Fibroblast of skin of abdomen (primary cell): ENCODE data around the gene ME3.

Source experiments
- DNase-seq: peaks from one replicate; pipeline ENCODE4 v3.0.0-alpha.2; 2013

The ME3 gene

DNA sequence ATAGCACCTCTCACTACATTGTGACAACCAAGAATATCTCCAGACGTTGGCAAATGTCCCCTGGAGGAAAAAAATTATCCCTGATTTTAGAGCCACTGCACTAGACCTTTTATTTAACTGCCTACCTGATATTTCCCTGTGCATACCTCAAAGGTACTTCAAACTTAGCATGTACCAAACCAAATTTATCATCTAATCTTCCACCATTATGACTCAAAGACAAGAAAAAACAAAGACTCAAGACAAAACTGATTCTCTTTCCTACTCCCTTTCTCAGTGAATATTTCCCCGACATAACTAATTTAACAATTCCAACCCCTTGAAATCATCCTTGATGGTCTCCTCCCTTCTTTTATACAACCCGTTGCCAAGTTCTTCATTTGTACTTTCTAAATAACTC lies 161.7 kb downstream of the ME3 start:
- DNase-seq, result no peak

- DNase-seq, result no peak
These were observed 162.3 kb downstream of the ME3 start for GRCh38 chr11:86510097-86510496.

DNA sequence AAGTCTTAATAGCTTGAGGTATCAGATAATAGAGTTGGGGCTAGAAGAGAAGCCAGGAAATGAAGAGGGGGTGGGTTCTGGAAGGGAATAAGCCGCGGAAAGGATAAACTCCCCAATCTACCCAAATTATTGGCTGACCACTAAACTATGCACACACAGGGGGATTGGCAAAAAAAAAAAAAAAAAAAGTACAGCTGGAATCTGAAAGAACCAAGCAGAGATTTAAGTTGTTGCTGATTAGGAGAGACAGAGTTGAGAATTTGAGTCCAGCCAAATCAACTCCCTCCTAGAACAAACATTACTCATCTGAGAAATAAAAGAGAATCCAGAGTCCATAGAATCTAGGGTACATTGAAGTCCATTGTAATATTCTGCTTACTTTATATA lies 162.8 kb downstream of the ME3 start:
- peak; percentile 29 for DNase-seq

GRCh38 chr11:86508604-86509587 lies 163.5 kb downstream of the ME3 start:
- peak; percentile 39 for DNase-seq

- no peak for DNase-seq
These were observed 165.1 kb downstream of the ME3 start for GRCh38 chr11:86507249-86507845.

GRCh38 chr11:86506235-86506634 lies 166.2 kb downstream of the ME3 start:
- no peak for DNase-seq

- DNase-seq, result no peak
These were observed 169.3 kb downstream of the ME3 start for GRCh38 chr11:86503131-86503530.

- DNase-seq, result no peak
These were observed 170.2 kb downstream of the ME3 start for GRCh38 chr11:86502137-86502642.

DNA sequence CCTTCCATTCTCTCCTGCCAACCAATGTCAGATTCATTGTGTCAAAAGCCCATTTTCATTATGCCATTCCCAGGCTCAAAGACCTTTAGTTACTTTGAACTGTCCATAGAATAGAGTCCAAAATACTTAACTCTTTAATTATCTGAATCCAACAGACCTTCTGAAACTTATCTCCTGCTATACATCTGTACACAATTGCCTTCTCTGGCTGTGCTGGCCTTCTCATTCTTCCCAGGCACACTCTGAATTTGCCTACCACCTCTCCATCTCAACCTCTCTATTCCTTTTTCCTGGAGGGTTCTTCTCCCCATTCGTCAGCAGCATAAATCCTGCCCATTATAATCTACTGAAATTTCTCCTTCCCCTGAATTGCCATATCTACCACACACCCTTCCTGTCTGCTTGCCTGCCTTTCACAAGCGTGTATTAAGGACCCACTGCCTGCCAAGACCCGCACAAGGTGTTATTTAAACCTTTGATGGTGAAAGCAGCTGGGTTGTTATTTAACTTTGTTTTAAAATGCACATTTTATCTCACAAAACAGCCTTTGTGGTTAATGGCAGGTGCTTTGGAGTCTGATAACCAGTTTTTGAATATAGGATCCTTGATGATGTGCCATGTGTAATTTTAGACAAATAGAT lies 171.8 kb downstream of the ME3 start:
- DNase-seq, result no peak

DNA sequence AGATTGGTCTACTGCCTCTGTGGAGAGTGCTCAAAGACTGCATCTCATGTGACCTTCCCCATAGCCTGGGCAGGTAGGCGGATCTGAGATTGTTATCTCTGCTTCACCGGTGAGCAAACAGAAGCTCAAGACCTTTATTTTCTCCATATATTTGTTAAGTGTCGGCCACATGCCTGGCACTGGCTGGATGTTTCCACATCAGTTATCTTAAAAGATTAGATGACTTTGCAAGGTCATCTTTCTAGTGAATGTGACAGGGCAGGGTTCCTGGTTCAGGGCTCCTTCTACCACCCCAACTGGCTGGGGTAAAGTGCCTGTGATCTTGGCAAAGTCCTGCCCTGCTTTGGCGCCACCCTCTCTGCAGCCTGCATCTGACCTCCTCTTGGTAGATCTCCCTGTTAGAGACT lies 172.7 kb downstream of the ME3 start:
- no peak for DNase-seq

DNA sequence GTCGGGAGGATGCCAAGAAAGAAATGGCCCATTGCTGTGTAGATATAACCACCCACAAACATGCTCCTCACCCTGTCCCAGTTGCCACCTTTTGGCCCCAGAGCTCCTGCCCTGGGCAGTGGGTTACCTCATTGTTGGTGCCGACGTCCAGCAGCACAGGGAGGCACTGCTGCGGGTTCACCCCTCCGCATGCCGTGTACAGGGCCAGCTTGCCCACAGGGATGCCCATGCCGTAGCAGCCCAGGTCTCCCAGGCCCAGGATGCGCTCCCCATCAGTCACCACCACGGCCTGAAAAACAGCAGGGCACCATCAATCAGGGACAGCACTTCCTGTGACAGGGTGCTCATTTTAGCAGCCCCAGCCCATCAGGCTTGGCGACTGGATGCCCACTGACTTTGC lies 174.6 kb downstream of the ME3 start:
- no peak for DNase-seq

DNA sequence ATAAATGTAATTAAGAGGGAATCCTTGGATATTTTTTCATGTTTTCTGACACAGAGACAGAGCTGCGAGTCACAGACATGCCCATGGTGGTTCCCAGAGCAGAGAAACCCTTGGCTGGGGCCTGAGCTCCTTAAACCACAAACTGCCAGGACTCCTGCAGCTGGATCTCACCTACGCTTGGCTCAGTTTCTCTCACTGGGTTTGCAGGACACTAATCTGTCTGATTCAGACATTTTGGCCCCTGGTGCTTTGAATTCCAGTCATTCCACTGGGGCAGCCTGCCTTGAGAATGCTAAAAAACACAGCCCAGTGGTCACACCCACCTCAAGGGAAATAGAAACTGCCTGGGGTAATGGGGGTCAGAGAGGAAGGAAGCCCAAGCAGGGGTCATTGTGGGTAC lies 175.1 kb downstream of the ME3 start:
- DNase-seq, result peak; percentile 34

GRCh38 chr11:86495351-86495750 lies 177.1 kb downstream of the ME3 start:
- peak; percentile 61 for DNase-seq

GRCh38 chr11:86492370-86493010 lies 179.9 kb downstream of the ME3 start:
- no peak for DNase-seq

GRCh38 chr11:86491027-86491426 lies 181.4 kb downstream of the ME3 start:
- DNase-seq, result no peak

- DNase-seq, result no peak
These were observed 181.8 kb downstream of the ME3 start for GRCh38 chr11:86490582-86490981.

DNA sequence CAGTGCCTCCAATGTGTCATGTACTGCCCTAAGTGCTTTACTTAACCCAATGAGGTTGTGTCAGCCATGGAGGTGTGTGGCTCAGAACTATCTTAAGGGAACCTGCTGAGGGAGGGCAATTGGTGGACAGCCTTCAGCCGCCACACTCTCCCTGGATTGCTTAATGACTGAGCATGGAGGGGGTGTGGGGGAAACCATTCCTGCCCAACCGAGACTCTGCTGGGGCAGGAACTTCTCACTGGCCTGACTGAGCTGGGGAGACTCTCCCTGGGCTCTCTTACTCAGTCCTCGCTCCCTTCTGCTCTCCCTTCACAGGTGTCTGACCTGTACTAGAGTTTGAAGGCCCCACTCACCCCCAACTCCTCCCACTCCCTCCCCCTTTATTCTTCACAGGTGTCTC lies 183.0 kb downstream of the ME3 start:
- DNase-seq, result no peak

DNA sequence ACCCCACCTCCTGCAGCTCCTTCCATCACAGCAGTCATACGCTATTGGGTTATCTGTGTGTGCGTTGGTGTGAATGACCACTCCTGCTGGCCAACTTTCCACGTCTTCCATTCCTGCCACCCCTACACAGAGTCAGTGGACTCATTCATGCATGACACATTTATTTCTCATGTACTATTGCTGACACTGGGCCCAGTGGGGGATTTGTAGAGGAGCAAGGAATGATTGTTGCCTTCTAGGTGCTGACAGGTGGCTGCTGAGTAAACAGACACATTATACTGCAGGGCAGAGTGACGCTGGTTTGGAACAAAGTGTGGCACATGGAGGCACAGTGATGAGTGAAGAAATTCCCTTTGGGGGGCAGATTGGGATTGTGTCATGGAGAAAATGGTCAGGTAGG lies 183.9 kb downstream of the ME3 start:
- DNase-seq, result no peak

GRCh38 chr11:86487671-86488070 lies 184.7 kb downstream of the ME3 start:
- no peak for DNase-seq

GRCh38 chr11:86486261-86487030 lies 186.0 kb downstream of the ME3 start:
- peak; percentile 53 for DNase-seq

DNA sequence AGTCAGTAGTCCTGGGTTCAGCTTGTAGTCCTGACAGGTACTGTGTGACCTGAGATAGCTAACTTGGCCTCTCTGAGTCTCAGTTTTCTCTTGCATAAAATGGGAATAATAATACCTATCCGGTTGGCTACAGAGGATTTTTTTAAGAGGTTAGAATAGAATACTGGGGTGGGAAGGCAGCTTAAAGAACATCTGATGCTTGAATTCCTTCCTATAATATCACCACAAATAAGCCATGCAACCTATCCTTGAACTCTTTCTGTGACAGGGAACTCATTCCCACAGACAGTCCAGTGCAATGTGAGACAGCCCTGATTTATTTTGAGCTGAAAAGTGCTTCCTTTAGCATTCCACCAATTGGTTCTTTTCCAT lies 187.6 kb downstream of the ME3 start:
- peak; percentile 30 for DNase-seq
